NCI-H82 treated with DMSO at 0.1 percent for 48 hours (cell line): ENCODE results near the gene DNPH1.

ENCODE experiments used
- DNase-seq: peaks from one replicate; lab custom pipeline; 2025; ENCODE audit not compliant: unreplicated experiment; lab: John Stamatoyannopoulos, UW

The DNPH1 gene

DNA sequence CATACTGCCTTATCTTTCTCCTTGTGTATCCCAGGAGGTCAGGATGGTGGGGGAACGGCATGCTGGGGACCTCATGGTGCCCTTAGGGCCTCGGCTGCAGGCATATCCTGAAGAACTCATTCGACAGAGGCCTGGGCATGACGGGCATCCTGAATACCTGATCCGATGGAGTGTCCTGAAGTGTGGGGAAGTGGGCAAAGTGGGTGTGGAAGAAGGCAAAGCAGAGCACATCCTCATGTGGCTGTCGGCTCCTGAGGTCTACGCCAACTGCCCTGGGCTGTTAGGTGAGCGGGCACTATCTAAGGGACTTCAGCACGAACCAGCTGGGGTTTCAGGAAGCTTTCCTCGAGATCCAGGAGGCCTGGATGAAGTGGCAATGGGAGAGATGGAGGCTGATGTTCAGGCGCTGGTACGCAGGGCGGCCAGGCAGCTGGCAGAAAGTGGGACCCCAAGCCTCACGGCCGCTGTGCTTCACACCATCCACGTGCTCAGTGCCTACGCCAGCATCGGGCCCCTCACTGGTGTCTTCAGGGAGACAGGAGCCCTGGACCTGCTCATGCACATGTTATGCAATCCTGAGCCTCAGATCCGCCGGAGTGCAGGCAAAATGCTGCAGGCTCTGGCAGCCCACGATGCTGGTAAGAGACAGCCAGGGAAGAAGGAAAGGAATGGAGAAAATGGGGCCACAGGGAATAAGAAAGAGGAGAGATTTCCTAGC lies 44.9 kb downstream of the DNPH1 start:
- no peak for DNase-seq

DNA sequence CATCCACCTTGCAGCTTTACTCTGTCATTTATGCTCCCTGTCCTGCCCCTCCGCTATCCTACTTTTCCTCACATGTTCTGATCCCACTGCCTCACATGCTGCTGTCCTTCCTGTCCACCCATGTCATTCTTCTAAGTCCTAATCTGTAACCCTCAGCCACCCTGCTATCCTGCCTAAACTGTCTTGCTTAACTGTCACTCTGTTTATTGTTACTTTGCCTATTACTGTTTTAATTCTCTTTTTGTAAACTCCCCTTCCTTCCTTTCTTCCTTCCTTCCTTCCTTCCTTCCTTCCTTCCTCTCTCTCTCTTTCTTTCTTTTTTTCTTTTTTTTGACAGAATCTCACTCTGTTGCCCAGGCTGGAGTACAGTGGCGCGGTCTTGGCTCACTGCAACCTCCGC lies 45.8 kb downstream of the DNPH1 start:
- no peak for DNase-seq

DNA sequence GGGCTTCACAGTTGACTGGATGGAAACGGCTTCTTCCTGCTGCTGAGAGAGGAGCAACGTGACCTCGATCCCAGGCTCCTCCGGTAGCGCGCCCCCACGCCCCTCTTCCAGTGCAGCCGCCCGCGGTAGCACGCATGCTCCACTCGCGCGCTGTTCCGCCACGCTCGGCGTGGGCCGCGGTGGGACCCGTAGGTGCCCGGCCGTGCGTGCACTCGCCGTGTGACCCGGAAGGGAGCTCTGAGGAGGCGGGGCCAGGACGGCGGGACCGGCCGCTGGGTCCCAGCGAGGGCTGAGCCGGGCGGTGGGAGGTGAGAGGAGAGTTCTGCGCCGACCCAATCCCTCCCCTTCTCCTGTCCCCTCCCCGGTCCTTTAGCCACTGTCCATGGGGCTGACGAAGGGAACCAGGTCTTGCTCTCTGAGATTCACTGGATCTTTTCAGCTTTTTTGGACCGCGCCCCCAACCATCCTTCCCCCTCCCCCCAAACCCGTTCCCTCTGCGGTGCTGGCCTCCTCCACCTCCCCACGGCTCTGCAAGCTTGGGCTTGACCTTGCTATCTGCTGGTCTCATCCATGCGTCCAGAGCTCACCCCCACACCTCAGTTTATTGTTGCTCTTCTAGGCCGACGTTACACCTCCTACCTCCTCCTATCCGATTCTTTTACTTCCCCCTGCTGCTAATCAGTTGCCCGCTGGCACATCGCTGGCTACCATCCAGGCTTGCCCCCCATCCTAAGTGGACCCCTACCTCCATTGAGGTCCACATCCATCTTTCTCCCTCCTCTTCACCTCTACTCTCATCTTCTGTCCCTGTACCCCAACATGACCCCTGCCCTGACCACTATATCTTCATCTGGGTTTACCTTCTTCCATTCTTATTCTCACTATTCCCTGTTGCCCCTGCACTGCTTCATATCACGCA lies 47.1 kb downstream of the DNPH1 start, which contains the start of gene CUL9:
TSS of gene CUL9 (plus strand) at position 255 of the 919 bp plus-strand sequence. CDS start 2,115 bp downstream, outside the sequence.
- DNase-seq, result peak; percentile 48

DNA sequence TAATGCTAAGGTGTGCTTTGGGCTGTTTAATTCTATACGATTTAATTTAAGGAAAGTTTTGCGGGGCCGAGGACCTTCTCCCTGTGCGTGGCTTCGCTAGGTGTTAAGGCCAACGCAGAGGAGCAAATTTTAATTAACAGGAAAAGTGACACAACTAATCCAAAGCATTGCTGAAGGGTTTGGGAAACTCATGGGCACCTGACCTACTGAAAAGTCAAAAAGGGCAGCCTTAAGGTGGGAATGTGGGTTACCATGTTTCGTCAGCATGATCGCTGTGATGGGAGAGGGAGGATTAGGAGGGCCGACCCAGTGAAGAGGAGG lies 47.7 kb downstream of the DNPH1 start:
- DNase-seq, result no peak

DNA sequence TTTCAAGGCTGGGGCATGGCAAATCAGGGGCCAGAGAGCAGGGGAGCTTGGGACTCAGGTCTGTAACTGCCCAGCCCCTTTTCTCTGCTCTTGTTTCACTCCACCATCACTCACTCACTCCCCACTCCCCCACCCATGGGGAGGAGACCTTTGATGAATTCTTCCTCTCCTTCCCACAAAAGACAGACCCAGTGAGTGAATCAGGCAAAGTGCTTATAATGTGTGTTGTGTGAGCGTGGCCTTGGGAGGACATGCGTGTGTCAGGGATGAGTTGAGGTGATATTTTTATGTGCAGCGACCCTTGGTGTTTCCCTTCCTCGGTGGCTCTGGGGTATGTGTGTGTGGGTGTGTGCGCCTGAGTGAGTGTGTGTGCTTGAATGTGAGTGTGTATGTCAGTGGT lies 48.3 kb downstream of the DNPH1 start:
- DNase-seq, result no peak

DNA sequence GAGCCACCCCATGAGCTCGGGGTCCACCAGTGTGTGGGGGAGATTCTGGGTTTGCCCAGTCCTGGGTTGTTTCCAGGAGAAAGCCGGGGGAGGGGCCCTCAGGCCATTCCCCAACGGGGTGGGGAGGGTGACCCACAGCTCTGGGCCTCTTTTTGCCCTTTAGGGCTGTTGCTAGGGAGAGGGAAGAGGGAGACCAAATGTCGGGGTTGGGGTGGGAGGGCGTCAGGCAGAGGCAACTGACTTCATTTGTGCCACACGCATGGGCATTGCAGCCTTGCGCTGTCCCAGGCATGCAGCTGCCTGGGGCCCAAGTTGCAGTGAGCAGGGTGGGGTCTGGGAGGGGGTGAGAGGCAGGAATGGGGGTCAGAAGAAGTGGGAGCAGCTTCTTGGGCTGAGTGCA lies 49.2 kb downstream of the DNPH1 start:
- DNase-seq, result no peak

DNA sequence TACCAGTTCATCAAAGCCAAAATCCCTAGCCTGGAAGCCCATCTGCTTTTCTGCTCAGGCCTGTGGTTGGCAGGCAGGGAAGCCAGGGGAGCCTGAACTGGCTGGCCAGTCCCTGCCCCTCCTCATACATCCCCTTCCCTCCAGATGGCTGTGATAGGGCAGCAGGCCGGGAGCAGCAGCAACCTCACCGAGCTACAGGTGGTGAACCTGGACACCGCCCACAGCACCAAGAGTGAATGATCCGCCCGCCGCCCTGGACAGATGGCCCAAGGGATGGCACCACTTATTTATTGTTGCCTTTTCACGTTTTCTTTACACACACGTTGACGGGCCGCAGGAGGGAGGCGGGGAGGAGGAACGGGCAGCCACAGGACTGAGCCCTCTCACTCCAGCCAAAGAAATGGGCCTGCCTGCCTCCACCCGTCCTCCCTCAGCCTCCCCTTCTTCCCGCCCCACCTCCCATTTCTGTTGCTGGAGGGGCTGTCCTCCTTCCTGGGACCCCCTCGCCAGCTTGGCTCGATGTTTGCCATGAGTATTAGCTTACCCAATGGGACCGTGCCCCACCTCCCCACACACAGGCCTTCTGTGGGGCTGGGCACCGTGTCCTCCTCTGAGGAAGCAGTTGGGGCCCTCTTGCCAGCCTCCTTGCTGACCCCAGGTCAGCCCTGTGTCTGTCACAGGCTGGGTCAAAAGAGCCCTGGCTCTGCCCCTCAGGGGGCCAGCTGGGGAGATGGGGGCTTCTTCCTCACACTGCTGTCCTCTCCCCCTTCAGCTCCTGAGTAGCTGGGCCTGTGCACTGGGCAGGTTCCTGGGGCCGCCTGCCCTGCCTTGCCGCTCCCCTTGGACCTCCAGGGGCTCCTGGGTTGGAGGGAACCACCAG lies 50.1 kb downstream of the DNPH1 start:
- DNase-seq, result no peak

DNA sequence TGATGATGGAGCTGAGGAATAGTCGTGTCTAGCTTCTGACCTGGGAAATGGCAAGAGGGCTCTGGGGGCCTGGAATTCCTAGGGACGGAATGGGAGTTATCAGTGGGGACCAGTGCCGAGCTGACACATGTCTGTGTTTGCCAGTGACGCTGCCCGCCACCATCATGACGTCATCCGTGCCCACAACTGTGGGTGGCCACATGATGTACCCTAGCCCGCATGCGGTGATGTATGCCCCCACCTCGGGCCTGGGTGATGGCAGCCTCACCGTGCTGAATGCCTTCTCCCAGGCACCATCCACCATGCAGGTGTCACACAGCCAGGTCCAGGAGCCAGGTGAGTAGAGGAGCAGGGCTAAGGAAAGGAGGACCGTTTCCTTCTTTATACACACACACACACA lies 51.1 kb downstream of the DNPH1 start:
- no peak for DNase-seq

DNA sequence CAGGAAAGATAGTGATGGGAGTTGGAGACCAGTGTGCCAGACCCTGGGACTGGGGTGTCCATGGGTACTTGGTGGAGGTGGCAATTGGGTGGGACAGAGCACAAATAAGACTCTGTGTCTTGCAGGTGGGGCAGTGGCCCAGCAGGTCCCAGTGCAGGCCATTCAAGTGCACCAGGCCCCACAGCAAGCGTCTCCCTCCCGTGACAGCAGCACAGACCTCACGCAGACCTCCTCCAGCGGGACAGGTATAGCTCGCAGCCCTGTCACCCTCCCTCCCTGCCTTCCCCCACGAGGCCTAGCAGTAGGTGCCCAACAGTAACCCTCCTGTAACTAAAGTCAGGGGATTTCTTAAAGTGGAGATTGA lies 52.9 kb downstream of the DNPH1 start:
- DNase-seq, result no peak

DNA sequence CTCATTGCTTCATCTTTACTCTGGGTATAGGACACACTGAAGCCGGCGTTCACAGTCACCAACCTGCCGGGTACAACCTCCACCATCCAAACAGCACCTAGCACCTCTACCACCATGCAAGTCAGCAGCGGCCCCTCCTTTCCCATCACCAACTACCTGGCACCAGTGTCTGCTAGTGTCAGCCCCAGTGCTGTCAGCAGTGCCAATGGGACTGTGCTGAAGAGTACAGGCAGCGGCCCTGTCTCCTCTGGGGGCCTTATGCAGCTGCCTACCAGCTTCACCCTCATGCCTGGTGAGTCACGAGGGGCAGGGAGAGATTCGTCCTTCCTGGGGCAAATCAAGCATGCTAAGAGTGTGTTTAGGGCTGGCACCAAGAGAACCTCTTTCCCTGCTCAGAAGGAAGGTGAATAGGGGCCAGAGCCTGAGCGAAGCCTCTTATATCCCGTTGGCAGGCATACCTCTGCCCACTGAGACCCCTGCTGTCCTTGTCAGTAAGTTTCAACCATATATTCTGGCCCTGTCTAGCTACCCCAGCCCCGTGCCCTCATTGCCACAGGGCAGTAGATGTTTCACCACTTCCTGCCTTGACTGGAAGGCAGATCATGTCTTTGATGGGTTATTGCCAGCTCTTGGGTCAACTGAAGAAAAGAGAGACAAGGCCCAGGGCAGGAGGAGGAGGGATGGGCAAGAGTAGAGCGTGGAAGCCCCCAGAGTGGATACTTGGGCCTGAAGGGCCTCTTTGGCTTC lies 53.4 kb downstream of the DNPH1 start:
- DNase-seq, result no peak
